Testis (tissue), 3 donors: ENCODE results near the gene CXCL12. TPM values are rescaled to one million over a fixed set of nuclear protein-coding genes. Genes with fewer than 3 reads are reported as not detected.

ENCODE experiments used
- DNase-seq: peaks from one replicate; pipeline ENCODE4 v3.0.0-alpha.2; 2019
- H3K27ac ChIP-seq, 2 donors: fragments of 200-600 bp; sonication (generic); one replicate each; pipeline ENCODE4 v1.5.1; 2019
- H3K27me3 ChIP-seq: fragments of 200-600 bp; sonication (generic); one replicate; pipeline ENCODE4 v1.5.1; 2019
- H3K36me3 ChIP-seq: fragments of 200-600 bp; sonication (generic); one replicate; pipeline ENCODE4 v1.5.1; 2017; ENCODE audit warnings: low read depth; ENCODE audit errors: missing control alignments
- H3K4me1 ChIP-seq: fragments of 200-600 bp; sonication (generic); one replicate; pipeline ENCODE4 v1.5.1; 2019
- H3K4me3 ChIP-seq, 2 donors: fragments of 200-600 bp; sonication (generic); one replicate each; pipeline ENCODE4 v1.5.1; 2017 to 2019
- H3K9me3 ChIP-seq: fragments of 200-600 bp; sonication (generic); one replicate; pipeline ENCODE4 v1.5.1; 2017
- CTCF ChIP-seq, 3 experiments: fragments of 450-650 bp in 2 of 3; fragments of 200-600 bp in 1 of 3; sonication (generic) in 1 of 3; IDR thresholded peaks; one replicate each; pipeline ENCODE4 v1.5.1; 2016 to 2019; ENCODE audit warnings: antibody characterized with exemption in 3 of 3, mild to moderate bottlenecking in 2 of 3, moderate library complexity in 1 of 3
- POLR2A ChIP-seq: fragments of 450-650 bp; IDR thresholded peaks from one replicate; pipeline ENCODE4 v1.6.1; 2017; ENCODE audit warnings: antibody characterized with exemption, mild to moderate bottlenecking, moderate library complexity
- WGBS, 2 donors: methylation state at CpG; one replicate each; pipeline ENCODE4 v1.1.5; 2018; 5-methylcytosine and 5-hydroxymethylcytosine counted together
- intact Hi-C: fragments of 100-400 bp; cut with DNase I; formaldehyde crosslinking; loops from one replicate; pipeline ENCODE4 v1.15.1; 2023; ENCODE audit warnings: low total_unique reads
- polyA plus RNA-seq: library from polyadenylated mRNA; stranded (reverse); fragments of 350-450 nt; fragmentation: Illumina TruSeq; extraction: RNeasy Lipid Tissue Mini Kit (QIAGEN cat#74804); gene quantifications from one replicate; pipeline ENCODE4 v1.2.3, GENCODE V29; 2014; ENCODE audit warnings: low read depth, low replicate concordance; ENCODE audit not compliant: insufficient read depth
- total RNA-seq, 2 donors: library from RNA; depleted of rRNA; stranded (reverse); fragments of >200 nt; gene quantifications; one replicate each; pipeline ENCODE4 v1.2.3, GENCODE V29; 2016

Gene CXCL12
- total and polyA plus RNA-seq, 3 donors from 2014 or later, result 9.8 to 87.7 (median 12.0) TPM

GRCh38 chr10:44389150-44389549 is 4.3 kb upstream of the CXCL12 start:
- Histone ChIP-seq H3K36me3 (no peaks in the 10 kb centered on the region), H3K27ac (no peak overlapping the region), H3K27me3 (no peaks in the 10 kb centered on the region), H3K9me3 (no peaks in the 10 kb centered on the region), H3K4me1 (peaks cover 3% of the 10 kb centered on the region), H3K4me3 (no peak overlapping the region)
- TF ChIP-seq CTCF (IDR thresholded peaks at IDR 0.05) (no peak), POLR2A (no peak)
- intact Hi-C loops, result loop anchor here (5.0 to 10.0 kb wide), 3 partner anchors 466 to 717 kb away; no protein-coding TSS in a partner anchor
- WGBS, 2 donors, result 72 to 100% methylated on average over 1 to 4 of the region's 4 CpGs
- DNase-seq, result no peak

DNA sequence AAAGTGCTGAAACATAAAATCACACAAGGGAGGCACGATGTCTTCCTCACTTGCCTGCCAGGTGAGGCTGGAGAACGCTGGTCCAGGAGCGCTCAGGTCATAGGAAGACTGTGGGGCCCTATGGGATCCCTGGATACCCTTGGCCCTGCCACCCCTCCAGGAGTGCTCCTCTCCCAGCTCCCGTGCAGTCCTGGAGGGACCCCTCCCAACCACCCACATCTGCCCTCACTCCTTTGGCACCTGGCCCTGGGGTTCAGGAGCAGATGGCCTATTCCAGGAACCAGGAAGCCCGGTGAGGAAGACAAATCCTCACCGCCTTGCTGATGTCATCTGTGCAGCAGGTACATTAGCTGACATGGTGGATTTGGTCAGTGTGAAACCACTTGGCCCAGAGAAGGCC is 3.7 kb upstream of the CXCL12 start:
- H3K27me3 ChIP-seq, result no peaks in the 10 kb centered on the region
- WGBS, 2 donors, result 95 to 96% methylated on average over 6 of the region's 6 CpGs

DNA sequence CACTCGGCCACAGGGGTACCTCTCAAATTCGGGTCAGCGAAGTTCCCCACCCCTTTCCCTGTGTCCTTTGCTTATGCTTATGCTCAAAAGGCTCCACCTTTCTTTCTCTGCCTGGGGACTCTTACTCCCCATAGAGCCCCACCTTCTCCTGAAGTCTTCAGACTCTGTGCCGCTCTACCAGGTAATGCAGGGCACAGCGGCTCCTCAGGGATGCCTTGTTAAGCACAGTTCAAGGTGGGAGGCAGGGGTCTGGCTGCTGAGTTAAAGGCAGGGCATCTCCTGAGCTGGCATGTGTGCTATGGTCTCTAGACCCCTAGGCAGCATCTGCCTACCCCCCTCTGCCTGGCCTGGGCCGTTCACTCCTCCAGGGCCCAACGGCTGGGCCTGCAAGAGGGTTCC is 3.0 kb upstream of the CXCL12 start:
- Histone ChIP-seq H3K9me3 (no peaks in the 10 kb centered on the region), H3K4me3 (no peak overlapping the region), H3K27me3 (no peaks in the 10 kb centered on the region), H3K27ac (no peak overlapping the region), H3K4me1 (peaks cover 14% of the 10 kb centered on the region), H3K36me3 (no peaks in the 10 kb centered on the region)
- no peak for TF ChIP-seq CTCF (IDR thresholded peaks at IDR 0.05)
- no peak for TF ChIP-seq POLR2A
- 62 to 78% methylated on average over 7 of the region's 7 CpGs for WGBS, 2 donors
- no peak for DNase-seq
- intact Hi-C loops, result loop anchor here (5.0 to 10.0 kb wide), 3 partner anchors 467 to 716 kb away; no protein-coding TSS in a partner anchor

More for the DNA sequence above, 3.7 kb upstream of the CXCL12 start:
- no peak overlapping the region for H3K27ac ChIP-seq
- H3K4me3 ChIP-seq, result no peak overlapping the region
- intact Hi-C loops, result loop anchor here (5.0 to 10.0 kb wide), 3 partner anchors 466 to 716 kb away; no protein-coding TSS in a partner anchor
- peaks cover 7% of the 10 kb centered on the region for H3K4me1 ChIP-seq
- H3K36me3 ChIP-seq, result no peaks in the 10 kb centered on the region
- DNase-seq, result no peak
- no peaks in the 10 kb centered on the region for H3K9me3 ChIP-seq
- TF ChIP-seq CTCF (IDR thresholded peaks at IDR 0.05), result no peak
- TF ChIP-seq POLR2A, result no peak

DNA sequence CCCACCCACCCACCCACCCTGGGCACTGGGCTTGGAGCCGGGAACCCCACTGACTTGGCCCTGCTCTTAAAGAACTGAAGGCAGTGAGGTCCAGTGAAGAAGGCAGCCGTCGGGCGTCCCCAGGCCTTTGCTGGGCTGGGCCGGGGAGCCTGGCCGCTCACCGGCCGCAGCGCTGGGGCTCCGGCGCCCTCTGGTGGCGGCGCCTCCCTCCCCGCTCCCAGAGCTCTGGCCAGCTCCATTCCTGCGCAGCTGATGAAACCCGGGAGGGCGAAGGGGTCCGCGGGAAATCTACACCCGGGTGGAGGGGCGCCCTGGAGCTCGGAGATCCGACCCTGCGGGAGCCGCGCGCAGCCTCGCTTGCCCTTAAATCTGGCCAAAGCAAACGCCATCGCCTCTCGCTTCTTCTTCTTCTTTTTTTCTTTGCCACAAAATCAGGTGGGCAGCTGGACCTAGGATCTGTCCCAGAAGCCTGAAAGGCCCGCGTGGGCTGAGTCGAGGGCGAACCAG is 1.7 kb upstream of the CXCL12 start:
- WGBS, 2 donors, result 0 to 3% methylated on average over 26 to 27 of the region's 35 CpGs
- peak; percentile 71 for DNase-seq
- intact Hi-C loops, result loop anchor here (5.0 to 10.0 kb wide), 3 partner anchors 468 to 714 kb away; no protein-coding TSS in a partner anchor
- peaks cover 20% of the 10 kb centered on the region for H3K4me1 ChIP-seq
- TF ChIP-seq POLR2A (no peak), CTCF (IDR thresholded peaks at IDR 0.05) (peak; percentile 77 to 85 (median 80))
- H3K27me3 ChIP-seq, result no peaks in the 10 kb centered on the region
- no peak overlapping the region for H3K27ac ChIP-seq
- H3K36me3 ChIP-seq, result no peaks in the 10 kb centered on the region
- no peaks in the 10 kb centered on the region for H3K9me3 ChIP-seq
- H3K4me3 ChIP-seq, result peak overlapping the region in 1 of 2 donors; percentile 26
